Esophagus muscularis mucosa (tissue), 4 donors: ENCODE results near the gene KIN. TPM values are rescaled to one million over a fixed set of nuclear protein-coding genes. Genes with fewer than 3 reads are reported as not detected.
"Not testable (repeated sequence)": the region's sequence is repeated elsewhere in the genome, so short reads cannot be mapped to it uniquely, and the experiment has no call there.

Experiments
- DNase-seq: peaks from one replicate; pipeline ENCODE4 v3.0.0-alpha.2; 2017; ENCODE audit errors: extremely low spot score
- H3K27ac ChIP-seq, 4 donors: fragments of 200-600 bp; sonication (generic); replicated peaks in 1 of 4; 1 replicate in 3 of 4; 2 replicates in 1 of 4; pipeline ENCODE4 v1.5.1; 2016 to 2019; ENCODE audit warnings: mild to moderate bottlenecking in 1 of 4
- H3K27me3 ChIP-seq, 4 donors: fragments of 200-600 bp; sonication (generic); one replicate each; pipeline versions ENCODE4 v1.5.1 to v1.6.0; 2016 to 2019
- H3K36me3 ChIP-seq, 4 donors: fragments of 200-600 bp; sonication (generic); one replicate each; pipeline ENCODE4 v1.5.1; 2016 to 2019
- H3K4me1 ChIP-seq, 4 donors: fragments of 200-600 bp; sonication (generic); one replicate each; pipeline ENCODE4 v1.5.1; 2016 to 2019
- H3K4me3 ChIP-seq, 4 donors: fragments of 200-600 bp; sonication (generic); 1 replicate in 2 of 4; 2 replicates in 2 of 4; pipeline ENCODE4 v1.5.1; 2016 to 2019; ENCODE audit warnings: mild to moderate bottlenecking in 4 of 4, moderate library complexity in 1 of 4
- H3K9me3 ChIP-seq, 4 donors: fragments of 200-600 bp; sonication (generic); 1 replicate in 3 of 4; 2 replicates in 1 of 4; pipeline ENCODE4 v1.5.1; 2016 to 2019
- CTCF ChIP-seq, 3 experiments: fragments of 200-600 bp in 2 of 3; fragments of 450-650 bp in 1 of 3; sonication (generic) in 2 of 3; IDR thresholded peaks; one replicate each; pipeline ENCODE4 v1.5.1; 2017 to 2019; ENCODE audit warnings: antibody characterized with exemption in 3 of 3, mild to moderate bottlenecking in 2 of 3, moderate library complexity in 1 of 3
- EP300 ChIP-seq: sonication (generic); formaldehyde crosslinking; IDR thresholded peaks from one replicate; pipeline ENCODE4 v1.6.1; 2017; ENCODE audit warnings: antibody characterized with exemption
- POLR2A ChIP-seq: fragments of 450-650 bp; IDR thresholded peaks from one replicate; pipeline ENCODE4 v1.6.1; 2017; ENCODE audit warnings: antibody characterized with exemption, moderate library complexity, mild to moderate bottlenecking, low read depth
- POLR2AphosphoS5 ChIP-seq, 2 donors: sonication (generic); formaldehyde crosslinking; IDR thresholded peaks; one replicate each; pipeline ENCODE4 v1.6.1; 2017; ENCODE audit warnings: antibody characterized with exemption in 2 of 2
- WGBS: methylation state at CpG from one replicate; pipeline ENCODE4 v1.1.5; 2018; 5-methylcytosine and 5-hydroxymethylcytosine counted together
- intact Hi-C: fragments of 100-400 bp; cut with DNase I; formaldehyde crosslinking; loops from one replicate; pipeline ENCODE4 v1.15.1; 2023
- total RNA-seq, 4 donors: library from RNA; depleted of rRNA; stranded (reverse); fragments of >200 nt; gene quantifications; one replicate each; pipeline versions ENCODE4 v1.1.0 to v1.2.1, GENCODE V29; 2016

The KIN gene
- total RNA-seq, 4 donors from 2014 or later: 3.1 to 8.3 (median 6.1) TPM

- Histone ChIP-seq H3K4me1 (no peaks in the 10 kb centered on the region), H3K4me3 (no peak overlapping the region), H3K9me3 (no peaks in the 10 kb centered on the region), H3K27ac (no peak overlapping the region), H3K36me3 (peaks cover 45 to 75% (median 60%) of the 10 kb centered on the region in 4 donors), H3K27me3 (no peaks in the 10 kb centered on the region)
- 93% methylated on average over 6 of the region's 6 CpGs for WGBS
- no peak for TF ChIP-seq EP300
- no peak for TF ChIP-seq POLR2A
- no peak for TF ChIP-seq POLR2AphosphoS5 (IDR thresholded peaks at IDR 0.05)
- no peak for TF ChIP-seq CTCF (IDR thresholded peaks at IDR 0.05)
- DNase-seq: no peak
- intact Hi-C loops: no loop called here
These were observed 35.5 kb downstream of the KIN start for GRCh38 chr10:7752251-7752650.

- no peak for DNase-seq
- H3K27ac ChIP-seq: no peak overlapping the region
- H3K4me3 ChIP-seq: no peak overlapping the region
- peaks cover 33 to 58% (median 42%) of the 10 kb centered on the region in 4 donors for H3K36me3 ChIP-seq
- no peaks in the 10 kb centered on the region for H3K27me3 ChIP-seq
- H3K9me3 ChIP-seq: no peaks in the 10 kb centered on the region
- intact Hi-C loops: no loop called here
- 79% methylated on average over 5 of the region's 5 CpGs for WGBS
- no peaks in the 10 kb centered on the region for H3K4me1 ChIP-seq
- TF ChIP-seq POLR2A: no peak
These were observed 37.6 kb downstream of the KIN start for GRCh38 chr10:7750222-7750621.

GRCh38 chr10:7748637-7749036 is 39.2 kb downstream of the KIN start:
- H3K4me3 ChIP-seq, intact Hi-C loops, H3K27me3 ChIP-seq, H3K4me1 ChIP-seq, H3K27ac ChIP-seq, DNase-seq, H3K9me3 ChIP-seq: not testable (repeated sequence)
- H3K36me3 ChIP-seq: peaks cover 17 to 42% (median 27%) of the 10 kb centered on the region in 4 donors
- WGBS: 90% methylated on average over 7 of the region's 7 CpGs

- Histone ChIP-seq H3K27me3 (no peaks in the 10 kb centered on the region), H3K27ac (no peak overlapping the region), H3K36me3 (peaks cover 0 to 4% (median 0%) of the 10 kb centered on the region in 4 donors), H3K4me3 (no peak overlapping the region), H3K4me1 (no peaks in the 10 kb centered on the region), H3K9me3 (no peaks in the 10 kb centered on the region)
- TF ChIP-seq POLR2AphosphoS5 (IDR thresholded peaks at IDR 0.05) (no peak), POLR2A (no peak), CTCF (IDR thresholded peaks at IDR 0.05) (no peak), EP300 (no peak)
- intact Hi-C loops: no loop called here
- no peak for DNase-seq
- WGBS: 94% methylated on average over 8 of the region's 8 CpGs
These were observed 43.5 kb downstream of the KIN start for GRCh38 chr10:7744307-7744706.

GRCh38 chr10:7738536-7739407 is 49.0 kb downstream of the KIN start:
- Histone ChIP-seq H3K4me1 (no peaks in the 10 kb centered on the region), H3K27ac (no peak overlapping the region), H3K4me3 (no peak overlapping the region), H3K27me3 (peaks cover 0 to 21% (median 0%) of the 10 kb centered on the region in 4 donors), H3K9me3 (no peaks in the 10 kb centered on the region), H3K36me3 (no peaks in the 10 kb centered on the region)
- TF ChIP-seq POLR2A (no peak), POLR2AphosphoS5 (IDR thresholded peaks at IDR 0.05) (no peak), EP300 (no peak), CTCF (IDR thresholded peaks at IDR 0.05) (no peak)
- intact Hi-C loops: no loop called here
- no peak for DNase-seq
- WGBS: 88% methylated on average over 20 of the region's 20 CpGs

GRCh38 chr10:7734821-7735220 is 53.0 kb downstream of the KIN start:
- no peaks in the 10 kb centered on the region for H3K9me3 ChIP-seq
- intact Hi-C loops: no loop called here
- peaks cover 0 to 21% (median 0%) of the 10 kb centered on the region in 4 donors for H3K27me3 ChIP-seq
- TF ChIP-seq CTCF (IDR thresholded peaks at IDR 0.05): no peak
- no peak for TF ChIP-seq POLR2A
- no peak for TF ChIP-seq POLR2AphosphoS5 (IDR thresholded peaks at IDR 0.05)
- no peak for TF ChIP-seq EP300
- H3K27ac ChIP-seq: no peak overlapping the region
- DNase-seq: no peak
- H3K36me3 ChIP-seq: no peaks in the 10 kb centered on the region
- 93% methylated on average over 9 of the region's 13 CpGs for WGBS
- H3K4me3 ChIP-seq: no peak overlapping the region
- no peaks in the 10 kb centered on the region for H3K4me1 ChIP-seq
